Stimulated activated CD4-positive, alpha-beta T cell treated with anti-CD3 and anti-CD28 coated beads, TNF-alpha, amount 100 ng/mL, for 4 hours (primary cell): ENCODE measurements around the gene KRTAP5-4.
"Not testable (repeated sequence)": the region's sequence is repeated elsewhere in the genome, so short reads cannot be mapped to it uniquely, and the experiment has no call there.

Source experiments
- DNase-seq, 3 experiments: peaks; one replicate each; pipeline ENCODE4 v3.0.0-alpha.2; 2020; ENCODE audit warnings: low read depth in 3 of 3

Gene KRTAP5-4

GRCh38 chr11:1600626-1601025 is 21.3 kb downstream of the KRTAP5-4 start:
- DNase-seq, result no peak

GRCh38 chr11:1598816-1599215 is 23.1 kb downstream of the KRTAP5-4 start:
- no peak for DNase-seq

- DNase-seq, result not testable (repeated sequence)
Measured at GRCh38 chr11:1598406-1598805, 23.5 kb downstream of the KRTAP5-4 start.

GRCh38 chr11:1597994-1598380 is 24.0 kb downstream of the KRTAP5-4 start, which contains the start of gene KRTAP5-2:
KRTAP5-2 (minus strand) TSS chr11:1598294; CDS start chr11:1598250, 44 bp downstream.
- no peak for DNase-seq

GRCh38 chr11:1597331-1597993 is 24.5 kb downstream of the KRTAP5-4 start:
- no peak for DNase-seq

- DNase-seq, result not testable (repeated sequence)
Measured at GRCh38 chr11:1596576-1597121, 25.3 kb downstream of the KRTAP5-4 start.

GRCh38 chr11:1595994-1596575 is 25.9 kb downstream of the KRTAP5-4 start:
- DNase-seq, result not testable (repeated sequence)

GRCh38 chr11:1592628-1593027 is 29.3 kb downstream of the KRTAP5-4 start:
- no peak for DNase-seq

- no peak for DNase-seq
Measured at GRCh38 chr11:1589996-1590395, 31.9 kb downstream of the KRTAP5-4 start.

- not testable (repeated sequence) for DNase-seq
Measured at GRCh38 chr11:1589191-1589963, 32.6 kb downstream of the KRTAP5-4 start.

GRCh38 chr11:1586699-1587098 is 35.2 kb downstream of the KRTAP5-4 start:
- no peak for DNase-seq

GRCh38 chr11:1584661-1585370 is 37.1 kb downstream of the KRTAP5-4 start, which contains the start of gene KRTAP5-1:
KRTAP5-1 (minus strand) TSS chr11:1585283; CDS start chr11:1585249, 34 bp downstream.
- not testable (repeated sequence) for DNase-seq

GRCh38 chr11:1582909-1583308 is 39.0 kb downstream of the KRTAP5-4 start:
- DNase-seq, result not testable (repeated sequence)

- no peak for DNase-seq
Measured at GRCh38 chr11:1581976-1582375, 40.0 kb downstream of the KRTAP5-4 start.

GRCh38 chr11:1576825-1577224 is 45.1 kb downstream of the KRTAP5-4 start:
- no peak for DNase-seq

- DNase-seq, result not testable (repeated sequence)
Measured at GRCh38 chr11:1575756-1576155, 46.2 kb downstream of the KRTAP5-4 start.

GRCh38 chr11:1574933-1575242 is 47.0 kb downstream of the KRTAP5-4 start:
- no peak for DNase-seq

- peak in 1 of 3 experiments; percentile 44 for DNase-seq
Measured at GRCh38 chr11:1574238-1574932, 47.6 kb downstream of the KRTAP5-4 start.

- DNase-seq, result no peak
Measured at GRCh38 chr11:1573903-1574237, 48.1 kb downstream of the KRTAP5-4 start.

GRCh38 chr11:1573077-1573902 is 48.6 kb downstream of the KRTAP5-4 start:
- DNase-seq, result no peak
